ENCODE data around the gene MIER1.

GRCh38 chr1:67018574-67018973 lies 93.8 kb downstream of the MIER1 start:
- TF ChIP-seq ZNF785 (tag by site-specific recombination; IDR thresholded peaks at IDR 0.05), result no peak
- no peak for TF ChIP-seq ZNF510 (tag by site-specific recombination; IDR thresholded peaks at IDR 0.05; ENCODE audit: insufficient replicate concordance)

Data from HEK293 (cell line).